Esophagus muscularis mucosa (tissue), 4 donors: Measurements from ENCODE around the gene RAD51B. TPM values are rescaled to one million over a fixed set of nuclear protein-coding genes. Genes with fewer than 3 reads are reported as not detected.

Source experiments
- DNase-seq: peaks from one replicate; pipeline ENCODE4 v3.0.0-alpha.2; 2017; ENCODE audit errors: extremely low spot score
- H3K27ac ChIP-seq, 4 donors: fragments of 200-600 bp; sonication (generic); replicated peaks in 1 of 4; 1 replicate in 3 of 4; 2 replicates in 1 of 4; pipeline ENCODE4 v1.5.1; 2016 to 2019; ENCODE audit warnings: mild to moderate bottlenecking in 1 of 4
- H3K27me3 ChIP-seq, 4 donors: fragments of 200-600 bp; sonication (generic); one replicate each; pipeline versions ENCODE4 v1.5.1 to v1.6.0; 2016 to 2019
- H3K36me3 ChIP-seq, 4 donors: fragments of 200-600 bp; sonication (generic); one replicate each; pipeline ENCODE4 v1.5.1; 2016 to 2019
- H3K4me1 ChIP-seq, 4 donors: fragments of 200-600 bp; sonication (generic); one replicate each; pipeline ENCODE4 v1.5.1; 2016 to 2019
- H3K4me3 ChIP-seq, 4 donors: fragments of 200-600 bp; sonication (generic); 1 replicate in 2 of 4; 2 replicates in 2 of 4; pipeline ENCODE4 v1.5.1; 2016 to 2019; ENCODE audit warnings: mild to moderate bottlenecking in 4 of 4, moderate library complexity in 1 of 4
- H3K9me3 ChIP-seq, 4 donors: fragments of 200-600 bp; sonication (generic); 1 replicate in 3 of 4; 2 replicates in 1 of 4; pipeline ENCODE4 v1.5.1; 2016 to 2019
- EP300 ChIP-seq: sonication (generic); formaldehyde crosslinking; IDR thresholded peaks from one replicate; pipeline ENCODE4 v1.6.1; 2017; ENCODE audit warnings: antibody characterized with exemption
- POLR2A ChIP-seq: fragments of 450-650 bp; IDR thresholded peaks from one replicate; pipeline ENCODE4 v1.6.1; 2017; ENCODE audit warnings: antibody characterized with exemption, moderate library complexity, mild to moderate bottlenecking, low read depth
- POLR2AphosphoS5 ChIP-seq, 2 donors: sonication (generic); formaldehyde crosslinking; IDR thresholded peaks; one replicate each; pipeline ENCODE4 v1.6.1; 2017; ENCODE audit warnings: antibody characterized with exemption in 2 of 2
- WGBS: methylation state at CpG from one replicate; pipeline ENCODE4 v1.1.5; 2018; 5-methylcytosine and 5-hydroxymethylcytosine counted together
- intact Hi-C: fragments of 100-400 bp; cut with DNase I; formaldehyde crosslinking; loops from one replicate; pipeline ENCODE4 v1.15.1; 2023
- total RNA-seq, 4 donors: library from RNA; depleted of rRNA; stranded (reverse); fragments of >200 nt; gene quantifications; one replicate each; pipeline versions ENCODE4 v1.1.0 to v1.2.1, GENCODE V29; 2016
- TF ChIP-seq, protein P1 (sequence below), 3 experiments: fragments of 200-600 bp in 2 of 3; fragments of 450-650 bp in 1 of 3; sonication (generic) in 2 of 3; IDR thresholded peaks; one replicate each; pipeline ENCODE4 v1.5.1; 2017 to 2019; ENCODE audit warnings: antibody characterized with exemption in 3 of 3, mild to moderate bottlenecking in 2 of 3, moderate library complexity in 1 of 3

RAD51B gene
- total RNA-seq, 4 donors from 2014 or later = 2.8 to 11.1 (median 5.1) TPM

DNA sequence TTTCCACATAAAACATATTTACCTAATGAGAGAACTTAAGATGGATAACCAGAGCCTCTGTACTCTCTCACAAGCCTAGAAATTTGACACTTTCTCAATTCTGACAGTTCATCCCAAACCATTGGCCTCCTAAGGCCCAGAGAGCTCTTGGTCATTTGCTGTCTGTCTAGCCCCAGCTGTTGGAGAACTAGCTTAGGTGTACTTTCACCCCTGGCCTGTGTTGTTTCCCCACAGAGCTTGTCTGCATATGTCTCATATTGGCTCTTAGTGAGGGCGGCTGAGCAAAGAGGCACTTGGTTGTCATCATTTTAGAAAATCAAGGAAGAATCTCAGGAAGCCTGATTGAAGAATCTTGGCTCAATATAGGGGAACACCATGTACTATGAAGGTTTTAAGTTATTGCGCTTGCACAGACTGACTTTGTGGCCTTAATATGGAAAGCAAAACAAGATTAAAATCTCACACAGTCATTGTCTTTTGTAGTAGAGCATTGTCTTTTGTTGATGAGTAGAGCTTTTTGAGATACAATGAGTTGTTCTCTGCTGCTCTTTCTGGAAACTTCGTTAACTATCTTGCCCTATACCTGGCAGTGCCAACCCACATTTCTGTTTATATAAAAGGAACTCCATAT, 324.6 kb downstream of the RAD51B start:
- TF ChIP-seq POLR2AphosphoS5 (IDR thresholded peaks at IDR 0.05) = peak; percentile 84 to 88
- TF ChIP-seq EP300 = peak; percentile 51
- TF ChIP-seq, protein P1, sequence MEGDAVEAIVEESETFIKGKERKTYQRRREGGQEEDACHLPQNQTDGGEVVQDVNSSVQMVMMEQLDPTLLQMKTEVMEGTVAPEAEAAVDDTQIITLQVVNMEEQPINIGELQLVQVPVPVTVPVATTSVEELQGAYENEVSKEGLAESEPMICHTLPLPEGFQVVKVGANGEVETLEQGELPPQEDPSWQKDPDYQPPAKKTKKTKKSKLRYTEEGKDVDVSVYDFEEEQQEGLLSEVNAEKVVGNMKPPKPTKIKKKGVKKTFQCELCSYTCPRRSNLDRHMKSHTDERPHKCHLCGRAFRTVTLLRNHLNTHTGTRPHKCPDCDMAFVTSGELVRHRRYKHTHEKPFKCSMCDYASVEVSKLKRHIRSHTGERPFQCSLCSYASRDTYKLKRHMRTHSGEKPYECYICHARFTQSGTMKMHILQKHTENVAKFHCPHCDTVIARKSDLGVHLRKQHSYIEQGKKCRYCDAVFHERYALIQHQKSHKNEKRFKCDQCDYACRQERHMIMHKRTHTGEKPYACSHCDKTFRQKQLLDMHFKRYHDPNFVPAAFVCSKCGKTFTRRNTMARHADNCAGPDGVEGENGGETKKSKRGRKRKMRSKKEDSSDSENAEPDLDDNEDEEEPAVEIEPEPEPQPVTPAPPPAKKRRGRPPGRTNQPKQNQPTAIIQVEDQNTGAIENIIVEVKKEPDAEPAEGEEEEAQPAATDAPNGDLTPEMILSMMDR (IDR thresholded peaks at IDR 0.05) = no peak
- DNase-seq = peak; percentile 93
- Histone ChIP-seq H3K27me3 (no peaks in the 10 kb centered on the region), H3K4me1 (peaks cover 42 to 84% (median 79%) of the 10 kb centered on the region in 4 donors), H3K36me3 (no peaks in the 10 kb centered on the region), H3K4me3 (no peak overlapping the region), H3K27ac (peak overlapping the region; percentile 82 to 91 (median 86)), H3K9me3 (peaks cover 0 to 7% (median 0%) of the 10 kb centered on the region in 4 donors)
- intact Hi-C loops = loop anchor here (10.0 kb wide), 3 partner anchors 189 to 641 kb away; no protein-coding TSS in a partner anchor
- 49% methylated on average over 3 of the region's 3 CpGs for WGBS

DNA sequence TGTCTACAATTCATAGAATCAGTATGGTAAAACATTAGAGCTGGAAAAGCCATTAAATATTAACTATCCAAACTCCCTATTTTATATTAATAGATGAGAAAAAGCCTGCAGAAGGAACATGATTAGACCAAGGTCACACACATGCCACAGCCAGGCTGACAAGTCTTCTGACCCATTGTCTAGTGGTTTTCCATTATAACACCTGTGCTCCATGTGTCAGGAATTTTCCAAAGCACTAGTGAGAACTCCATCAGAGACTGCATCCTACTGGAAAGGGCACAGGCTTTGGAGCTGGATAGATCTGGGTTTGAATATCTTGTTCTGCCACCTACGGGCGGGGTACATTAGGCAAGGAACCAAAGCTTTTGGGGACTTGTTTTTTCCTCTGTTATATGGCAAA, 325.5 kb downstream of the RAD51B start:
- Histone ChIP-seq H3K4me1 (peaks cover 33 to 75% (median 71%) of the 10 kb centered on the region in 4 donors), H3K4me3 (no peak overlapping the region), H3K36me3 (no peaks in the 10 kb centered on the region), H3K9me3 (peaks cover 0 to 7% (median 0%) of the 10 kb centered on the region in 4 donors), H3K27me3 (no peaks in the 10 kb centered on the region), H3K27ac (peak overlapping the region; percentile 82 to 91 (median 86))
- 100% methylated on average over 2 of the region's 2 CpGs for WGBS
- intact Hi-C loops = loop anchor here (10.0 kb wide), 3 partner anchors 190 to 640 kb away; no protein-coding TSS in a partner anchor
- TF ChIP-seq POLR2AphosphoS5 (IDR thresholded peaks at IDR 0.05) (peak in 1 of 2 donors; percentile 24), POLR2A (no peak)
- no peak for DNase-seq

DNA sequence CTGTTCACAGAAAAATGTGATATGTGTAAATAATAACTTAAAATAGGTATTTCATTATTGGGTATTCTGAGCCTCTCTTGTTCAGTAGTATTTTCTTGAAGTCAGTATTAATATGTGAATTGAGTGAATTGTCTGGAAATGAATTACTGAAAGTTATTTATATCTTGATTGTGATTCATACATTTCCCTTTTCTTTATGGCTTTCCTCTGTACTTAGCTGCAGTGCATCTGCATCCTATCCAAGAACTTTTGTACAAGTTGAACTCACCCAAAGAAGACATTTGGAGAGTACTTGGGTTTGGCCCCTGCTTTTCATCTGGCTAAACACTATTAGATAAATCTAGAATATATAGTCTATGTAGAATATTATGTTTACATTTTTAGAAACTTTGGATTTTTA, 326.0 kb downstream of the RAD51B start:
- H3K4me1 ChIP-seq = peaks cover 28 to 70% (median 66%) of the 10 kb centered on the region in 4 donors
- H3K9me3 ChIP-seq = peaks cover 0 to 7% (median 0%) of the 10 kb centered on the region in 4 donors
- H3K4me3 ChIP-seq = no peak overlapping the region
- no peak for DNase-seq
- intact Hi-C loops = loop anchor here (10.0 kb wide), 3 partner anchors 191 to 639 kb away; no protein-coding TSS in a partner anchor
- no peaks in the 10 kb centered on the region for H3K36me3 ChIP-seq
- H3K27ac ChIP-seq = peak overlapping the region; percentile 82 to 91 (median 86)
- no peaks in the 10 kb centered on the region for H3K27me3 ChIP-seq
- TF ChIP-seq, protein P1 (IDR thresholded peaks at IDR 0.05) = no peak
- TF ChIP-seq POLR2AphosphoS5 (IDR thresholded peaks at IDR 0.05) = no peak
- no peak for TF ChIP-seq POLR2A
- TF ChIP-seq EP300 = no peak

DNA sequence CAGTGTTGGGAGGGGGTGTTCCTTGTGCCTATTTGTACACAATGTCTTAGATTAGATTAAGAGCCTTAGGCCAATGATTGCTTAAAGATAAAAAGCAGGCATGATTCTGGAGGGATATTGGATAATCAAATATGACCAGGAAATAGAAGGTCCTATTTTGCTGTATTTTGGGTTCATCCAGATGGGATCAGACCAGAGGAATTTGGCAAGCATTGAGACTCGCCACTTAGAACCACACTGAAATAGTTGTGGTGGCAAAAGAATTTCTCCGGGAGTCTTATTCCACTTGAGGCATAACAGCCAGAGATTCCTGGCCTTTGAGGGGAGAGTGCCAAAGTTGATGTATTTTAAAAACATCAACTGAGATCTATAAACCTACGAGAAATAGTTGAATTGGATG, 327.2 kb downstream of the RAD51B start:
- Histone ChIP-seq H3K27ac (peak overlapping the region; percentile 82 to 91 (median 86)), H3K9me3 (peaks cover 0 to 12% (median 0%) of the 10 kb centered on the region in 4 donors), H3K4me3 (no peak overlapping the region), H3K27me3 (no peaks in the 10 kb centered on the region), H3K4me1 (peaks cover 23 to 58% (median 55%) of the 10 kb centered on the region in 4 donors), H3K36me3 (no peaks in the 10 kb centered on the region)
- 52% methylated on average over 3 of the region's 3 CpGs for WGBS
- intact Hi-C loops = loop anchor here (10.0 kb wide), 3 partner anchors 192 to 638 kb away; no protein-coding TSS in a partner anchor
- DNase-seq = no peak
- TF ChIP-seq, protein P1 (IDR thresholded peaks at IDR 0.05) = no peak
- no peak for TF ChIP-seq EP300

DNA sequence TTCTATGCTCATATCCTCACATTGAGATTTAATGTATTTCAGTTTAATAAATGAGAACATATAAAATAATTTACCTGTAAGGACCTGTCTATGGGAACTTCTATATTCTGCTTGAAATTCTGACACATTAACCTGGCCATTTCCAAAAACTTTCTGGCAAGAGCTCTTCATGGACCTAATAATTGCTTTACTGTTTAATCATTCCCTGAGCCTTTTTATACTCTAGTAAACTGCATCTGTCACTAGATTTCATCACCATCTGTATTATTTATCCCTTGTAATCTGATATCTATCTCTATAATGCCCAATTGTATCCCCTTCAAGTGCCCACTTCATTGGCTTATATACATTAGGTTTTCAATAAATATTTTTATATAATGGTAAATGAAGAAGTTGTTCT, 327.7 kb downstream of the RAD51B start:
- TF ChIP-seq, protein P1 (IDR thresholded peaks at IDR 0.05) = no peak
- TF ChIP-seq POLR2AphosphoS5 (IDR thresholded peaks at IDR 0.05) = no peak
- no peak for TF ChIP-seq POLR2A
- no peak for TF ChIP-seq EP300
- intact Hi-C loops = loop anchor here (10.0 kb wide), 3 partner anchors 193 to 637 kb away; no protein-coding TSS in a partner anchor
- Histone ChIP-seq H3K36me3 (no peaks in the 10 kb centered on the region), H3K9me3 (peaks cover 0 to 12% (median 0%) of the 10 kb centered on the region in 4 donors), H3K27ac (peak overlapping the region; percentile 82 to 91 (median 86)), H3K4me3 (no peak overlapping the region), H3K4me1 (peaks cover 23 to 54% (median 53%) of the 10 kb centered on the region in 4 donors), H3K27me3 (no peaks in the 10 kb centered on the region)
- no peak for DNase-seq
